ENCODE results near the gene TEX261.

DNA sequence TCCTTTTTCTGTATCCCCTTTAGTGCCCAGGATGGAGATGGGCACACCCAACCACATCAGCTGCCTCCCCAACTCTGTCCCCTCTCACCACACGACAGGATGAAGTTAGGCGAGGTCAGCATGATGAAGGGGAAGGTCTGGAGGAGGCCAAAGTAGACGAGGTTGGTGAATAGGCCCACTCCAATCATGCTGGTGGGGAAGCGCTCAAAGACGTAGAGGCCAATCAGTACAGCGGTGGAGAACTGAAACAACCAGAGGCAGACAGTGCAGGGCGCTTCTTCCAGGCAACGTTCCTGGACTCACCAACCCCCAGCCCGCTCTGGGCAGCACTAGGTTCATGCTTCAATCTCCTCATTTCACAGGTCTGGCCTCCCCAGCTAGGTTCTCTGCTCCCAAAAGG is 2.9 kb downstream of the TEX261 start:
- TF ChIP-seq, protein P1, sequence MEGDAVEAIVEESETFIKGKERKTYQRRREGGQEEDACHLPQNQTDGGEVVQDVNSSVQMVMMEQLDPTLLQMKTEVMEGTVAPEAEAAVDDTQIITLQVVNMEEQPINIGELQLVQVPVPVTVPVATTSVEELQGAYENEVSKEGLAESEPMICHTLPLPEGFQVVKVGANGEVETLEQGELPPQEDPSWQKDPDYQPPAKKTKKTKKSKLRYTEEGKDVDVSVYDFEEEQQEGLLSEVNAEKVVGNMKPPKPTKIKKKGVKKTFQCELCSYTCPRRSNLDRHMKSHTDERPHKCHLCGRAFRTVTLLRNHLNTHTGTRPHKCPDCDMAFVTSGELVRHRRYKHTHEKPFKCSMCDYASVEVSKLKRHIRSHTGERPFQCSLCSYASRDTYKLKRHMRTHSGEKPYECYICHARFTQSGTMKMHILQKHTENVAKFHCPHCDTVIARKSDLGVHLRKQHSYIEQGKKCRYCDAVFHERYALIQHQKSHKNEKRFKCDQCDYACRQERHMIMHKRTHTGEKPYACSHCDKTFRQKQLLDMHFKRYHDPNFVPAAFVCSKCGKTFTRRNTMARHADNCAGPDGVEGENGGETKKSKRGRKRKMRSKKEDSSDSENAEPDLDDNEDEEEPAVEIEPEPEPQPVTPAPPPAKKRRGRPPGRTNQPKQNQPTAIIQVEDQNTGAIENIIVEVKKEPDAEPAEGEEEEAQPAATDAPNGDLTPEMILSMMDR (IDR thresholded peaks at IDR 0.05) = no peak
- no peak for TF ChIP-seq POLR2A (IDR thresholded peaks at IDR 0.05)

Data from gastroesophageal sphincter (tissue), 3 donors.